ENCODE measurements around the gene TPT1. TPM values are rescaled to one million over a fixed set of nuclear protein-coding genes. Genes with fewer than 3 reads are reported as not detected.
"Not testable (repeated sequence)": the region's sequence is repeated elsewhere in the genome, so short reads cannot be mapped to it uniquely, and the experiment has no call there.

TPT1 gene
- total RNA-seq, 1 donor = 2,345 TPM

GRCh38 chr13:45381196-45381595 lies 40.2 kb upstream of the TPT1 start:
- DNase-seq (ENCODE audit: low read depth) = no peak
- TF ChIP-seq CTCF (IDR thresholded peaks at IDR 0.05; ENCODE audit: insufficient read depth, low read depth, low read length) = no peak
- H3K4me3 ChIP-seq (ENCODE audit: low read depth, low read length) = no peak overlapping the region

- DNase-seq (ENCODE audit: low read depth); H3K4me3 ChIP-seq (ENCODE audit: low read depth, low read length): not testable (repeated sequence)
Measured at GRCh38 chr13:45380708-45381107, 39.7 kb upstream of the TPT1 start.

GRCh38 chr13:45379516-45379915 lies 38.5 kb upstream of the TPT1 start:
- H3K4me3 ChIP-seq (ENCODE audit: low read depth, low read length); DNase-seq (ENCODE audit: low read depth): not testable (repeated sequence)

GRCh38 chr13:45378786-45379185 lies 37.8 kb upstream of the TPT1 start:
- H3K4me3 ChIP-seq (ENCODE audit: low read depth, low read length); DNase-seq (ENCODE audit: low read depth): not testable (repeated sequence)

GRCh38 chr13:45377314-45377713 lies 36.3 kb upstream of the TPT1 start:
- not testable (repeated sequence) for DNase-seq (ENCODE audit: low read depth); H3K4me3 ChIP-seq (ENCODE audit: low read depth, low read length)

- not testable (repeated sequence) for DNase-seq (ENCODE audit: low read depth); H3K4me3 ChIP-seq (ENCODE audit: low read depth, low read length)
Measured at GRCh38 chr13:45376651-45377050, 35.7 kb upstream of the TPT1 start.

GRCh38 chr13:45374917-45375316 lies 33.9 kb upstream of the TPT1 start:
- no peak for TF ChIP-seq CTCF (IDR thresholded peaks at IDR 0.05; ENCODE audit: insufficient read depth, low read depth, low read length)
- no peak for DNase-seq (ENCODE audit: low read depth)
- no peak overlapping the region for H3K4me3 ChIP-seq (ENCODE audit: low read depth, low read length)

- no peak for TF ChIP-seq CTCF (IDR thresholded peaks at IDR 0.05; ENCODE audit: insufficient read depth, low read depth, low read length)
- no peak overlapping the region for H3K4me3 ChIP-seq (ENCODE audit: low read depth, low read length)
- DNase-seq (ENCODE audit: low read depth) = peak; percentile 12
Measured at GRCh38 chr13:45373162-45373547, 32.2 kb upstream of the TPT1 start.

- no peak overlapping the region for H3K4me3 ChIP-seq (ENCODE audit: low read depth, low read length)
- TF ChIP-seq CTCF (IDR thresholded peaks at IDR 0.05; ENCODE audit: insufficient read depth, low read depth, low read length) = no peak
- DNase-seq (ENCODE audit: low read depth) = peak; percentile 37
Measured at GRCh38 chr13:45372189-45373161, 31.5 kb upstream of the TPT1 start.

Data from fibroblast of villous mesenchyme (primary cell).